OCI-M2 (cell line): ENCODE results near the gene B3GNT8.
A peak's percentile ranks its signal among the peaks of the same experiment; 100 is the strongest.
"Not testable (repeated sequence)": the region's sequence is repeated elsewhere in the genome, so short reads cannot be mapped to it uniquely, and the experiment has no call there.

Experiments
- DNase-seq: peaks from one replicate; lab custom pipeline; 2025; ENCODE audit not compliant: unreplicated experiment; lab: John Stamatoyannopoulos, UW

The B3GNT8 gene

DNA sequence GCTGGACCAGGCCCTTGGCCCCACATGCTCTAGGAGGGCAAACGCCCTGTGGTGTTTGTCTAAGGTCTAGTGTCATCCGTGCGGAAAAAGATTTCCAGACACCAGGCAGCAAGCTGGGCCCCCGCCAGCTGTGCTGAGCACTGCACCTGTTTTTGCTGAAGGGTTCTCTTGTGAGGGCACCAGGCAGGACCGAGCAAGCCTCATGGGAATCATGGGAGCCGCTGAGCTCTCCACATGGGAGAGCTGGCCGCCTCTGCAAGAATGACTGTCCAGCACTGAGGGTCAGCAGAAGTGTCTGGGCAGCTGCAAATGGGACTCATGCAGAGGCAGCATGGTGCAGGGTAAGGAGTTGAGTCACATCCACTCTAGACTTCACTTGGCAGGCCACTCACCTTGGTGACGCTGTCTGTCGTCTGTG is 12.0 kb downstream of the B3GNT8 start:
- DNase-seq: no peak

DNA sequence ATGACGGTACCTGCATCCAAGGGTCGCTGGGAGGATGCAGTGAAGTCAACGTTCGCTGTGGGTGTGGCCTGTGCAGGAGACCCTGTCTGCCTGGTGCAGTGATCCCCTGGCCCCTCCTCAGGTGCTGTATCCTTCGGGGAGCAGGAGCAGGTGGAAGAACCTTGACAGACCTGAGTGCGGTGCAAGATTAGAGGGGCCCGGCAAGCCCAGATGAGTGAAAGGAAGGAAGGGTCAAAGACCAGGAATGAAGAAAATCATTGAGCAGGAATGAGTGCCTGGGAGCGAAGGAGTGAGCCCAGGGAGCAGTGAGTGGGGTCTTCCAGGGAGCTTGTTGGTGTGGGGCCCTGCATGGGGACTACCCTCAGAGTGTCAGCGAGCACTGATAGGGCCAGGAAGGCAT is 12.7 kb downstream of the B3GNT8 start:
- DNase-seq: no peak

DNA sequence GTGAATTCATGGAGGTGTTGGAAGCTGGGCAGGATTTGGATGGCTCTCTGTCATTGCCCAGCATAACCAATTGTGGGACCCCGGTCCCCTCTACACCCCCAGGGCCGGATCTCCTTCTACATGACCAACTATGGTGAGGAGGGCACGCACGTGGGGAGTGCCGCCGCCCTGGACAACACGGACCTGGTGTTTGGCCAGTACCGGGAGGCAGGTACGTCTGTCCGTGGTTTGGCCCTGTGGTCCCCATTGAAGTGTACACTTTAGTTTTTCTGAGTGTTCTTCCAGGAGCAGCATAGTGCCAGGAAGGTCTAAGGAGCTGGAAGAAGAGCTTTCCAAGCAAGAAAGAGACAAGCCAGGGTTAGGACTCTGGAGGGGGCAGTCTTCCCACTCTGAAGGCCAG is 13.2 kb downstream of the B3GNT8 start:
- no peak for DNase-seq

DNA sequence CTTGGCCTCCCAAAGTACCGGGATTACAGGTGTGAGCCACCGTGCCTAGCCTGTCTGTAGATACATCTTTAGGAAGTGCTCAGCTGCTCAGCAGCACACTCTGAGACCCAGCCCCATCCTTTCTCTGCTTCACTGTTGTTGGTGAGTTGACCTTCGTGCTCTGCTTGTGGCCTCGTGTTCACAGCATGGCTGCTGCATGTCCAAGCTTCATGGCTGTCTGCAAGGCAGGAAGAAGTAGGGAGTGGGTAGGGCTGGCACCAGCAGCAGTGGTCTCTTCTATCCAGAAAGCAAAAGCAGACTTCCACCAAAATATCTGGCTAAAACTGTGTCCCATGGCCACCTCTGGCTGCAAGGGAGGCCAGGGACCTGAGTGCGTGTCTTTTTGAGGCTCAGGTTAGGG is 14.2 kb downstream of the B3GNT8 start:
- no peak for DNase-seq

DNA sequence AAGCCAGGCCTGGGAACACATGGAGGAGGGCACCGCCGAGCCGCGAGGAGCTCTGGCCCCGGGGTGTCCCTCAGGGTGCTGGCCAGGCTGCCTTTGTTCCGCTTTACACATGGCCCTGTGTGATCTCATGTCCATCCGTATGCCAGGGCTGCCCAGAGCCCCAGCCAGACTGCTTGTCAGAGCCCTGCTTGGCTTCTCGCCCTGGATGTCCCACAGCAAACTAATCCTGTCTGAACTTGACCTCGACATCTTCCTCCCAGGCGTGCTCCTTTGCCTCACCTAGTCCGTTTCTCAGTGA is 15.3 kb downstream of the B3GNT8 start:
- no peak for DNase-seq

DNA sequence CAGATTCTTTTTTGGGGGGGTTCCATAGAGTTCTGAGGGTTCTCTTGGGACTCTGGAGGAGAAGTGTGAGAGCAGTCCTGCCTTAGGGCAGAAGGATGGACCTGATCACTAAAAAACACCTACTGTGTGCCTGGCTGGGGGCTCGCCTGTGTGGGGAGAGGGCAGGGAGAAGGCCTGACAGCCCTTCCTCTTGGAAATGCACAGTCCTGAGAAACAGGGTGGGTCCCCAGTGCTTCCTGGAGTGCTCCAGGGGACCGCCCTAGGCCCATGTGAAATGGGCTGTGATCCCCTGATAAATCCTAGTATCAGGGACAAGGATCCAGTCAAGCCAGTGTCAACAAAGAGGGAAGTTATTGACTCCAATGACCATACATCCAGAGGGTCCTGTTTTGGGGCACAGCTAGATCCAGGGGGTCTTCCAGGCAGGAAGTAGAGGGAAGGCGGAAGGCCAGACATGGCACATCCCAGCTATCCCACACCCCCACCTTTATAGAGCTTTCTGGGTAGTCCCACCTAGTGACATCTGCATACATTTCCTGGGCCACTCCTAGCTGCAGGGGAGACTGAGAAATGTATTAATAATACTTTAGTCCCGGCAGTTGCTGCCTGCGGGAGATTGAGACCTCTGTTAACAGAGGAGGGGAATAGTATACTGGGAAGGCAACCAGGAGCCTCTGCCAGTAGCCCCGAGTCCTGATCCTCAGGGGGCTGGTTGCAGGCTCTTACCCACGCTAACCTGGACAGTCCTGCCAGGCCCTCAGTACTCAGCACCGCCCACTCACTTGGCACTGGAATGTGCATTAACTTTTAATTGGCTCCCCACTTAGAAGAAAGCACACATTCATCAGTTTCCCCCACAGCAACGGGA is 15.8 kb downstream of the B3GNT8 start:
- DNase-seq: no peak

DNA sequence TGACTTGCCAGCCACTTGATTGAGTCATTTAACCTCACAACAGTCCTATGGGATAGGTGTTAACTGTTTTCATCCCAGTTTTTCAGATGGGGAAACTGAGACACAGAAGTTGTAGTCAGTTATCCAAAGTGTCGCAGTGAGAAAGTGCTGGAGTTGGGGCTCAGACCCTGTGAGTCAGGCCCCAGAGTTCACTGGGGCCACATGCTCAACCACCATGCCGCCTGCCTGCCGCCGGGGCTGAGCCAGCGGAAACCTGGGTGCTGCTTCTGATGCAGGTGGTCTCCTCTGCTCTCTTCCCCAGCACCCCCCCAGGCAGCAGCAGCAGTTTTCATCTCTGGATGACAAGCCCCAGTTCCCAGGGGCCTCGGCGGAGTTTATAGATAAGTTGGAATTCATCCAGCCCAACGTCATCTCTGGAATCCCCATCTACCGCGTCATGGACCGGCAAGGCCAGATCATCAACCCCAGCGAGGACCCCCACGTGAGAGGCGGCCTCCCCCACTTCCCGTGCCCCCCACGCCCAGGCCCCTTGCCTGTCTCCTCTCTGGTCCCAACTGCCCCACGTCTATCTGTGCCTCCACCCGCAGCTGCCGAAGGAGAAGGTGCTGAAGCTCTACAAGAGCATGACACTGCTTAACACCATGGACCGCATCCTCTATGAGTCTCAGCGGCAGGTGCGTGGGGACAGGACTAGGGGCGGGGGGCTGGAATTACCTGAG is 16.7 kb downstream of the B3GNT8 start:
- DNase-seq: no peak

DNA sequence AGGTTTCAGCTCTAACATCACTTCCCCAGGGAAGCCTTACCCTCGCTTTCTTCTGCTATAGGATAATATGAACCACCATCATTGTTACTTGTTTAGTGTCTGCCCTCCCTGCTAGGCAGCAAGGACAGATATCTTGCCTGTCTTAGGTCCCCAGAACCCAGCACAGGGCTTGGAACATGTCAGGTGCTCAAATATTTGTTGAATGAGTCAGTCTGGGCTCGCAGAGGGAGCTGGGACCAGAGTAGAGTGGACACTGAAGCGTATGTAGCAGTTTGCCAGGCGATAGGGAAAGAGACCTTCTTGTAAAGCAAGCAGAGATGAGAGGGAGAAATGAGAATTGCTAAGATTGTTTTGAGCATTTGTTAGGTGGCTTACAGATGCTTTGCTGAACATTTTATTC is 17.9 kb downstream of the B3GNT8 start:
- no peak for DNase-seq

DNA sequence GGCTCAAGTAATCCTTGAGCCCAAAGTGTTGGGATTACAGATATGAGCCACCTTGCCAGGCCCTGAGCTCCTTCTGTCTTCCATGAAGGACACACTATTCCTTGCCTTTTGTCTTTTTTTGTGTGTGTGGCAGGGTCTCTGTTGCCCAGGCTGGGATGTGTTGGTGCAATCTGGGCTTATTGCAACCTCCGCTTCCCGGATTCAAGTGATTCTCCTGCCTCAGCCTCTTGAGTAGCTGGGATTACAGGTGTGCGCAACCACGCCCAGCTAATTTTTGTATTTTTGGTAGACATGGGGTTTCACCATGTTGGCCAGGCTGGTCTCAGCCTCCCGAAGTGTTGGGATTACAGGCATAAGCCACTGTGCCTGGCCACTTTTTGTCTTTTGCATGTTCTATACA is 18.3 kb downstream of the B3GNT8 start:
- DNase-seq: not testable (repeated sequence)

DNA sequence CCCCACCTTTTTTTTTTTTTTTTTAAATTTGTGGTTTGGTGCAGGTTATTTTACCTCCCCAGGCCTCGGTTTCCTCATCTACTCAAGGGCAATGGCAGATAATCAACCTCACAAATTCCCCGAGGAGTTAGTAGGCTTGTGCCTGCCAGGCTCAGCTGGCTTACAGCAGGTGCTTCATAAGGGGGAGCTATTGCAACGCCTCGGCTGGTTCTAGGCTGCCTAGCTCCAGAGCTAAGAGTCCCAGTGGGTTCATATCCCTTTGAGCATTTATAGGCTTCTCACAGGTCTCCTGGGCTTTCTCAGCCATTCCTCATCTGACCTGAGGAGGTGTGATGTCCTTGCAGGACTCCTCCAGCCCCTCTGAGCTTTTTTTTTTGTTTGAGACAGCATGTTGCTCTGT is 18.9 kb downstream of the B3GNT8 start:
- DNase-seq: no peak

DNA sequence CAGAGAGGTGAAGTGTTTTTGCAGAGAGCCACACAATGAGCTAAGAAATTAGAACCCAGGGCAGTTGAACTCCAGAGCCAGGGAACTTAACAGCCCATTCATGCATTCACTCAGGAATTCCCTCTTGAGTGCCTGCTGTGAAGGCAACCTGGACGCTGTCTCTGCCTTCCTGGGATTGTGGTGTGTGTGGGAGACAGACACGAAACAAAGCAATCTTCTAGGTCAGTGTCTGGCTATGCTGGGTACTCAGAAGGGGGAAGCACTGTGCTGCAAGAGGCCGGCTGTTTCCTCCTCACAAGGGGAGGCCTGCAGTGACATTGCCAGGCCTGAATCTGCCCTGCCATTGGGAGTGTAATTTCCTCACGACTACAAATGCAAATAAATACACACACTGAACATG is 19.9 kb downstream of the B3GNT8 start:
- no peak for DNase-seq

DNA sequence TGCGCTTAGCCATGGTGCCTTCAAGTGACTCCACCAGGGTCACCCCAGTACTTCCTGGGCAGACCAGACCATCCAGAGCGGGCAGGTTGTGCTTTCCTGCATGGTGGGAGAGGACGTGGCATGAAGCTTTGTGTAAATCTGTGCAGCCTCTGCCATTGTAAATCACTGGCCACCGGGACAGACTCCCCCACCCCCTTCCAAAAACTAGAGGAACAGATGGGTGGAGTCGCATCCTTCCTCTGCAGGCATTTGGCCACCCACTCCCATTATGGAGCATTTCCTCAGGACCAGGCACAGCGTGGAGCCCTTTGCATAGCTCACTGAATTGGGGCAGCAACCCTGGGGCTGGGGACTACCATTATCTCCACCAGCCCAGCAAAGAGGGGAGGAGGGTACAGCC is 21.4 kb downstream of the B3GNT8 start:
- DNase-seq: no peak

DNA sequence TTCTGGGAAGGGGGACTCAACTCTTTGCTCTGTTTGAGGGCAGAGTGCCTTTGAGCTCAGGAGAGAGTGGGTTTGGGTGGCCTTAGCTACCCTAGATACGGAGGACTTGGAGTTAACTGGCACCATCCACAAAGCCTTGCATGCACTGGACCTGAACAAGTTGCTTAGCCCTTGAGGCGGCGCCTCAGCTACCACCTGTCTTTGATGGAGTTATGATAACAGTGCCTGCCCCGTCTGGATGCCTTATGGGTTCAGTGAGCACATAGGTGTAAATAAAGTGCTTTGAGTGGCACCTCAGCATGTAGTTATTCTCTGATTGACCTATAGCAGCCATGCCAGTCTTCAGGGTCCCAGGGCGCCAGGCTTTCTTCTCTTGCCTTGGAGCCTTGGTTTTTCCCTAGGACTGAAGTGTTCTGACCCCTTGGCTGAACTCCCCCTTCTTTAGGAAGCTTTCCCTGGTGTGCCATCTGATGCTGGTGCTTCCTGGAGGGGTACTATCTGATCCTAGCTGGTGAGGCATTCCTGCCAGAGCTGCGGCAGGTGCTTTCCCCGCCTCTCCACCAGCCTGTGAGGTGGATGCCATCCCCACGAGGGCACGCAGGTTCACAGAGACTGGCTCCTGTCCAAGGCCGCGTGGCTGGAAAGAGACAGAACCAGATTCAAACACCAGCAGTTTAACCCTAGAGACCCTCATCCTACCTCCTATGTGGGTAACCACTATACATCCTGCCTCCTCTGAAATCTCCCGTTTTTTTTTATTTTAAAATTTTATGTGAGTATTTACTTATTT is 23.8 kb downstream of the B3GNT8 start:
- DNase-seq: no peak

DNA sequence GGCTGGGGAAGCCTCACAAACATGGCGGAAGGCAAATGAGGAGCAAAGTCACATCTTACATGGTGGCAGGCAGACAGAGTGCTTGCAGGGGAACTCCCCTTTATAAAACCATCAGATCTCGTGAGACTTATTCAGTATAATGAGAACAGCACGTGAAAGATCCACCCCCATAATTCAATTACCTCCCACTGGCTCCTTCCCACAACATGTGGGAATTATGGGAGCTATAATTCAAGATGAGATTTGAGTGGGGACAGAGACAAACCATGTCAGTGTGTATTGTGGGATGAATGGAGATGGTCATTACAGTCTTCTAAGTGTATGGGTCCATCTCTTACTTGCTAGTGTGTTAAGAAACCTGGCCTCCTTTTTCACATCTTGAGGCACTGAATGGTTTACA is 25.2 kb downstream of the B3GNT8 start:
- DNase-seq: no peak

DNA sequence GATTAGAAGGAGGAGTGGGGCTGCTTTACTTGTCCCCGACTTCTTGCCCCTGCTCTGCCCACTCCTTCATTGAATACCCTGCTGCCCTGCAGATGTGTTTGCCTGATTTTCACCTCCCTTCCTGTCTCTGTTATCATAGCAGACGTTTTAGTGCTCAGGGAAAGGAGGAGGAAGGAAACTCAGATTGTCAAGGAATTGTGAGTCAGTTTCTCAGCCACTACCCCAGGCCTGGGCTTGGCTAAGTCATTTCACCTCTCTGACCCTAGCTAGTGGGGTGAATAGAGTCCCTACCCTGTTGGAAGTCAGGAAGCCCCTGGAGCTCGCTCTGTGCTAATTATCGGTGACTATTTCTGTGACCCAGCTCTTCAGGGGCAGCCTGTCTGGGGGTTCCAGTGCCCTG is 25.7 kb downstream of the B3GNT8 start:
- DNase-seq: no peak

DNA sequence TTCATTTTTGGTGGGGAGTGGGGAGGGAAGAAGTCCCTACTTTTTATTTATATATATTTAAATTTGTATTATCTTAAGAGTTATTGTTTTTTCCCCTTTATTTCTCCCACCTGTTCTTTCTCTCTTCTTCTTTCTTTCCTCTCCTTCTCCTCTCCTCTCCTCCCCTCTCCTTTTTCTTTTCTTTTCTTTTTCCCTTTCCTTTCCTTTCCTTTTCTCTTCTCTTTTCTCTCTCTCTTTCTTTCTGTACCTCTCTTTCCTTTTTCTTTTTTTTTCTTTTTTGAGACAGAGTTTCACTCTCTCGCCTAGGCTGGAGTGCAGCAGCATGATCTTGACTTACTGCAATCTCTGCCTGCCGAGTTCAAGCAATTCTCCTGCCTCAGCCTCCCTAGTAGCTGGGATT is 27.6 kb downstream of the B3GNT8 start:
- no peak for DNase-seq

DNA sequence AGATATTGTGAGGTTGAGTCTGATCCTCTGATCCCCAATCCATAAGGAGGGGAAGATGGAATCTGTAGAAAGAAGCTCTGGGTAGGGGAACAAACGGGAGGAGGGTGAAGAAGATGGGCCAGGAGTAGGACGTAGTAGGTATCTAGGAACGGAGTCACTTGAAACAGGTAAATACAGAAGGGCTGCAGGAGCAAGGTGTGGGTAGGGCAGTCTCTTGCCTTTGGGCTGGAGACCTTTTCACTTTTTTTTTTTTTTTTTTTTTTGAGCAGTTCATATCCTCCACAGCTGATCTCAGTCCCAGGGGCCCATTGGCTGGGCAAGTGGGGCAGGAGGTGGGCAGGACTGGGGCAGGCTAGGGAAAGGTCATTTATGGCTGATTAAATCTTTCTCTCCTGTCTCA is 28.1 kb downstream of the B3GNT8 start:
- no peak for DNase-seq

DNA sequence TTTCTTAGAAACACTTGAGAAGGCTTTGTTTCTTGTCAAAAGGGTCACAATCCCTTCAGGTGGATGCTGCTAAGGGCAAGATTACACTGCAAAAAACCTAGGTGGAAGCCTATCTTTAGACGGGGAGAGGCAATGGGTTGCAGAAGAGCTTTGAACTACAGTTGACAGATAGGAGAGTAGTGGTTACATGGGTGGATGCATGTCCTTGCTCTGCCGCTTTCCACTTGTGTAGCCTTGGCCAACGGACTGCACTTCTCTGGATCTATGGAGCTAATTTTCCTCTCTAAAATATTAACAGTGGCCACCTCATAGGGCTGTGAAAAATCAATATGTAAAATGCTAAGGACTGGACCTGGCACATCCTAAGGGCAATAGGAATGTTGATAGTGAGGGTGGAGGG is 28.6 kb downstream of the B3GNT8 start:
- DNase-seq: no peak

DNA sequence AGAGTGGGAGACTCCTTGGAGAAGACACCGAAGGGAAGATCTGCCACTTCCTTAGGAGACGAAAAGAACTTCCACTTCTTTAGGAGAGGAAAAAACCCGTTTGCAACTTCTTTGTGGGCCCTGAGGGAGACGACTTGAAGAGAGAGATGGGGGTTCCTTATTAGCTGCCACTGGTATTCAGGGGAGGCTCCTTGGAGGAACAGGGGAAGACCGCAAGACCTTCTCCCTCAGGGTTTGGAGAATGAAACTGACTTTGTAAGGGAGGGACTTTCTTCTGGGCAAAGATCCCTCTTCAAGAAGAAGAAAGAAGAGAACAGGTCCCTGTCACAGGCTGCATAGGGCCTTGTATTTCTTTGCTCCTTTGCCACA is 29.1 kb downstream of the B3GNT8 start:
- DNase-seq: no peak

DNA sequence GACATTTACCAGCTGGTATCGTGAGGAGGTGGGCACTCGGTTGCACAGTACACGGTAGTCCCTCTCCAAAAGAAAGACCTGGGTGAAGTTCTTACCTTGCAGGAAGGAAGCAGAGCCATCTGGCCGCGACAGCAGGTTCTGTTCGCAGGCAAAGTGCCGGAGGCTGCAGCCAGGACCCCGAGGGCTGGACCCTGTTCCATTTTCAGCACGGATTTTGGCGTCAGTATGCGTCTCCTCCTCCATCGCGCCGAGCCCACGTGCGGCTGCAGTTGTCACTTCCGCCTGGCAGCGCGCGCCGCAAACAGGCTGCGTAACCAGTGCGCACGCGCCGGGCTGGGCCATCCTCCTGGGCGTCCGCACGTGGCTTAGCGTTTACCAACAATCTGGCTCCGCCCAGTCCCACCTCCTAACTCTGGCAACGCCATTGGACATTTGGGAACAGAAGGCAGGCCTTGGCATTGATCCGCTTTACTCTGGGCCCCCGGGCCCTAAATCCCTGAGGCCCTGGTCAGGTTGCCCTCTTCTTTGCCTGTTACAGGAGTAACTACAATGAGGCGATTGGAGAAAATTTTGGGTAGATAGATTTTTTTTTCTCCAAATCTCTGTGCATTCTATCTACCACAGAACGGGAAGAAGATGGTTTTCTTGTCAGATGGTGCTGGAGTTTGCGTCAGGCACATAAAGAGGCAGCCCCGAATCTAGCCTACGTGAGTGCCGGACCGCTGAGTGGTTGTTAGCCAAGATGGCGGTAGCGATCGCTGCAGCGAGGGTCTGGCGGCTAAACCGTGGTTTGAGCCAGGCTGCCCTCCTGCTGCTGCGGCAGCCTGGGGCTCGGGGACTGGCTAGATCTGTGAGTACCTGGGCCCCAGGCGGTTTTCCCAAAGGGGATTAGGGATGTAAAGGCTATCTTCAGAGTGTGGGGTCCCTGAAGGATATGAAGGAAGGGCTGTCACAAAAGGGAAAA is 29.8 kb downstream of the B3GNT8 start, which contains the start of the genes BCKDHA and EXOSC5:
Gene BCKDHA, plus strand, starts transcription at position 733 of the 964 bp plus-strand sequence. Its CDS starts 10 bp downstream, at position 743.
Gene EXOSC5, minus strand, starts transcription at position 274 of the 964 bp plus-strand sequence. Its CDS starts 31 bp downstream, at position 243.
- peak; percentile 97 for DNase-seq

DNA sequence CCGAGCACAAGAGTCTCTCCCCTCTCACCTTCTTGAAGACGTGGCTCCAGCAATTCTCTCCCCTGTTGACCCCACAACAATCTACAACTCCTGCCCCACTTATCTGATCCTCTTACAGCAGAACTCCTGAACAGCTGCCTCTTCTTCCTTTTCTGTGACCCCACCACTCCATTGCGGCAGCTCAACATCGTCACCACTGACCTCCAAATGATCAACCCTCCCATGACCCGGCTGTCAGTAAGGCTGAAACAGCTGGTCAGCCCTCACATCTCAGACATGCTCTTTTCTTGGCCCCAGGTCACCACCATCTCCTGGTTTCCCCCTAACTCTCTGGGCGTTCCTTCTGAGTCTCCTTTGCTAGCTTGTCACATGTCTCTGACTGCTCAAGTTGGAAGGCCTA is 31.8 kb downstream of the B3GNT8 start:
- no peak for DNase-seq
